Kidney capillary endothelial cell (primary cell): ENCODE data around the gene KCNQ1OT1.

ENCODE experiments used
- DNase-seq: peaks from one replicate; pipeline ENCODE4 v3.0.0-alpha.2; 2018; ENCODE audit warnings: low spot score

KCNQ1OT1 gene

DNA sequence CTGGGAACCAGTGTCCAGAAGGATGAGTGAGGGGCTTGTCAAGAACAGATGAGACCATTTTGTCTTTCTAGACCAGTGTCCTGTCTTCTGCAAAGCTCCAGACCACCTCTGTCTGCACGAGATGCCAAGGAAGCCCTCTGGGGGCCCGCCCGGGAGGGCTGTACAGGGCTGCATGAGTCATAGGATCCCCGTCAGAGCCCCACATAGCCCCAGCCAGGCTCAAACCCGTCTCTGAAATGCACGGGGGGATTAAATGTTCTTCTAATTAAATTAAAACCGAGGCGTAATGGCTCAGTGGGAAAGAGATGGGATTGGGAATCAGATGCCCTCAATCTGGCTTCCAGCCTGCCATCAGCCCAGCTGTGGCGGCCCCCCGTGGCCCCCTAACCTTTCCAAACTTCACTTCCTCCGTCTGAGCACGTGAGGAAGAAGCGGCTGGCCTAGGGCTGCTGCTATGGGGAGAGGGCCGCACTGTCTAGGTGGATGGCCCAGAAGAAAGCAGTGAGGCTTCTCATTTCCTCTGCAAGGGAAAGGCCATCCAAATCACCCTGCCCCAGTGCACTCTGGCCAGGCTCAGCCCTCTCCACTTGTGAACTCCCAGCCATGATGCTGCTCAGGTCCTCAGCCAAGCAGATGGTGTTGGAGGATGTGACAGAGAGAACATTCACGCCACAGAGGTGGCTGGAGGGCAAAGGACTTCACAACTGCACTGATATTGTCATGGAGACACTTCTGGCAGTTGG, 32.8 kb downstream of the KCNQ1OT1 start:
- DNase-seq, result no peak

DNA sequence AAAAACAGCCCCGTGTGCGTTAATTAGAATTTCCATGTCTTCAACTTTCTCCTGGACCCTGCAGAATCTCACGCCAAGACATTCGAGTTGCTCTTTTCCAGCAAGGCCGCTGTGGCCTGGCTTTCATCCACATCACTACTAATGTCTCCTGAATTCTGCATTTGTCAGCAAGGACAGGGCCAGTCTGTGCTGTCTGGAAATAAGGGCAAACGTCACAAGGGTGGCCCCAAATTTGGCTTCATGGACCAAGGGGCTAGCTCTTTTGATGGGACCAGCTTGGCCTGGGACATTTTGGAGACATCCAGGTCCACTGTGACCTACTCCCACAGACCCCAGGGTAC, 33.4 kb downstream of the KCNQ1OT1 start:
- DNase-seq, result no peak

DNA sequence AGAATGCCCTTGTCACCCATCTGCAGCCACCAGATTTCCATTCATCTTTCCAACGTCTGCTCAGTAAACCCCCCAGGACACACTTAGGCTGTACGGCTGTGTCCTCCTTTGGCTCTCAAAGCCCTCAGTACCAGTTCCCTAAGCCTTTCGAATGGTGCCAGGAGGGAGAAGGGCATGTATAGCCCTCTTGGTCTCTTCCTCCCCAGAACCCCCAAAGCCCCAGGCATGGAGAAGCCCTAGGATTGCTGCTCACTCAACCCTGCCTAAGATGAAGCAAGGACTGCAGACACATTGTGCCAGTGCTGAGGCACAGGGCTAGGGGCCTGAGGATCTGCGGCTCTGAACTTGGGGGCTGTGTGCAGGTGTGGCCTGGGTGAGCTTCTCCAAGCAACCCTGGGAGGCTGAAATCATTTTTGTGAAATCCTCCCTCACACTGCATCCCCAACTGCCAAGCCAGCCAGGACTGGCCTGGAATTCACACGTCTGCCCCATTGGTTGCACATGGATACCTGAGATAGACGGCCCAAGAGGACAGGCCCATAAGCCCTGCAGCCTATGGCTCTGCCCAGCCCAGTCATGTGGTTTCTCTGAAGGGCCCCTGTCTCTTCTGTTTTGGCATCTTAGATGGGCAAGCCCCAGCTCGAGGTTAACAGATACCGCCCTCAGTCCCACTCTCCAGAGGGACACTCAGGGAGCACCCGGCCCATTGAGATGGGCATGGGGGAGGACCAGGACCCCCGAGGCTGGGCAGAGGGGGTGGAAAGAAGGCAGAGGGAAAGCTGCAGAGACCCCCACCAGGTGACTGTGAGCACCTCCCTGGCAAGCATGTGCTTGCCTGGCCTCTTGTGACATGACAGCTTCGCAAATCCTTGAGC, 34.0 kb downstream of the KCNQ1OT1 start:
- DNase-seq, result no peak

DNA sequence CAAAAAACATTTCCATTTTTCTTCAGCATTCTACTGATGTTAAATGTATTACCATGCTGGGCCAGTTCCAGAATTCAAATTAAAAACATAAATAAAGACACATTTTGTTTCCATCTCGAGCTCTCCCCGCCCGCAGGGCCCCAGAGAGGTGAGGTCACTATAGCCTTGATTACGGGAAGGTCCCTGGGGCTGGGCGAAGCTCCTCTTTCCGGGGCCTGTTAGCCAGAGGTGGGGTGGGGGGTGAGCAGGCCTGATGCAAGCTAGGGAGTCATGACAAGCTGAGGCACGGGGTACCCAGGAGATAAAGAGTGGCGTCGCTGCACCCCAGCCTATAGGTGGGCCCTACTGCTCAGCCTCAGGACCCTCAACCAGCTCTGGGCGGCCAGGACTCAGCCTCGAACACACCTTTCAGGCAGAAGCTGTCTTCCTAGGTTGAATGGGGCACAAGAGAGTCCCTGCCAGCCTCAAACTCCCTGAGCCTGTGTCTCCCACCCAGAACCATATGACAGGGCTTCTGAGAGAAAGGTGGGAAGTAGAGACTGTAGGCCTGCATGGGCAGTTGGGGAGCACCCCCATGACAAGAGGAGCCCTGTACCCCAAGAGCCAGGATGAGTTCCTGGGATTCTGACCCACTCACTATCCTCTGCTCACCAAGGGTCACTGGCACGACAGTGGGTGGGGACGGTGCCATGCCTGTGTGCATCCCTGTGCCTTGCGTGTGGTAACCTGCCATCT, 34.8 kb downstream of the KCNQ1OT1 start:
- DNase-seq, result no peak

DNA sequence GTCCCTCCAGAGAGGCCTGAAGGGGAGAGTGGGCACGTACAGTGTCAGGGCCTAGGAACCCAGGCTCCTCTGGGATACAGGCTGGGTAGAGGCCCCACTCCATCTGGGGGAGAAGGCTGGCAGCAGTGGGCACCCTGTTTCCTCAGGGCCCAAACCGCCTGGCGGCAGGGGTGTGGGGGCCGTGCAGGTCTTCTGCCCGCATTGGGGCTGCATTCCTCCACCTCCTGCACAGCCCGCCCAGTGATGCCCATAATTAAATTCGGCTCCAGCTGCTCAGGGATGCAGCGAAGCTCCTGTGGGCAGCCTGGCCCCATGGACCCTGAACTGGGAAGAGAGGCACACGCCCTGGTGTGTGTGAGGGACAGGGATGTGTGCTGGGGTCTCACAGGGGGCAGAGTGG, 35.4 kb downstream of the KCNQ1OT1 start:
- DNase-seq, result no peak

DNA sequence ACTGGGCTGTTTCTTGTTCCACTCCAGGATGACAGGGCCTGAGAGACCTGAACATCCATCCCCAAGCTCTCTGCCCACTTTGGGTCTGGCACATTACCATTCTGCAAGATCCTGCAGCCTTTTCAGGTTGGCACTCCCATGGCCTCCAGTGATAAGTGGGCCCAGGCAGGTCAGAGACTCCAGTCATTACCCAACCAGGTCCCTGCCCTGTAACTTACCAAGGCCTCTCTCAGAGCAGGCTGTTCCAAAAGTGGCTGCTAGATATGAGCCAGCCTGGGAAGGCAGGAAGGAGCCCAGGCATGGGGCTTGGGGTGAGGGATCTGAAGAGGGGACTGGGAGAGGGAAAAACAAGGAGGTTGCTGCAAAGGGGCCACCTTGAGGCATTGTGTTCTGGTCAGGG, 35.9 kb downstream of the KCNQ1OT1 start:
- no peak for DNase-seq

DNA sequence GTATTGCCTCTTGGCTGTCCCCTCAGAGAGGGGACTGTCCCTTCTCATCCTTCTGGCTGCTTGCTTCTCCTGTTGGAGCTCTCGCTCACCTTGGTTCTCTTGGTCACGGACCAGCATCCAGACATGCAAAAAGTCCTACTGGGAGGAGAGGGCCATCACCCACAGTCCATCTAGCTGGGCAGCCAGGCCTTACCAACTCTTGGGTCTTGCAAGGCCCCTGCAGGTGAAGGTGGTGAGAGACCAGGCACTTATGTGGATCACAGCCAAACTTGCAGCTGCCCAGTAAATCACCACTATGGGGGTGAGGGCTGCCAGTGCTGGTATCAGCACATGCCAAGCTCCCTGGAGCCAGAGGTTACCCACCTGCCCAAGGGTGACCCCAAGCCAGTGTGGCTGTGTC, 36.3 kb downstream of the KCNQ1OT1 start:
- no peak for DNase-seq

DNA sequence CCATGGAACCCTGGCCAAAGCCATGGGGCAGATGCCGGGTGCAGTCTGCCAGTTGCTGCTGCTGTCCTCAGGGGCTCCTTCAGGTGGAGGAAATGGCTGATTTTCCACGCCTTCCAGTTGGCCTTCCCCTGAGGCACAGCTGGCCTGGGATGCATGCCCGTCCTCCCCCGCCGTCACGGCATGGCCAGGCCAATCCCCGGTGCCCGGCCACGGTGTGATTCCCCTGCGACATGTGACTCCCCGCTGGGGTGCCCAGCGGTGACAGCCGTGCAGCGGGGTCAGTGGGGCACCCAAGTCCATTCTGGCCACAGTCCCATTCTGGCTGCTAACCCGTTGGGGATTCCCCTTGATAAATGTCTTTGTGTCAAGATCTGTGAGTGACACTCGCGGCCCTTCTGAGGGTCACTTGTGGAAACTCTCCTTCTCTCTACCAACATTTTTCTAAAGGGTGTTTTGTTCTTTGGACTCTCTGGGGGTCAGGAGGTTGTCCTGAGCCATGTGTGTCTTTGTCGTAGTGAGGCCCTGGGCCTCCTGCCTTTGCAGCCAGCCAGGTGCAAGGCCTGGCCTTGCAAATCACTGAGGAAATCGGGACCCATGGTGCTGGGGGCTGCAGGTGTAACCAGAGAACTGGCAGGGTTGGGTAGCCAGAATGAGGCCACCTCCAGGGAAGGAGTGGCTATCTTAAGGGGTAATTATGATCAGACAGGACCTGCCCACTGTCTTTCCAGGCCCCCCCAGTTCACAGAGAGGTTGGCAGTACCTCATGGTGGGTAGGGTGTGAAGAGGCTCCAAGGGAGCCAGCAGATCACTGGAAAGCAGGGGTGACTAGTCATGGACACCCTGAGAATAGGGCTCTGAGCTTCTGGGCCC, 37.1 kb downstream of the KCNQ1OT1 start:
- no peak for DNase-seq

DNA sequence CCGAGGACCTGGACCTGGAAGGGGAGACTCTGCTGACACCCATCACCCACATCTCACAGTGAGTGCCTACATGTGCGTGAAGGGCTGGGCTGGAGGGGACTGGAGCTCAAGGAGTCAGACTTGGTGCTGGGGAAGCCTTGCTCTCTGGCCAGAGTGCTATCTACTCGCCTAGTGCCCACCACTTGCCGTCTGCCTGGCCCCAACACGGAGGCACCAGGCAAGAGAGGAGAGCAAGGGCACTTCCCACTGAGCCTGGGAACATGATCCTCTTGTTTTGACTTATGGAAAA, 37.8 kb downstream of the KCNQ1OT1 start:
- DNase-seq, result no peak

DNA sequence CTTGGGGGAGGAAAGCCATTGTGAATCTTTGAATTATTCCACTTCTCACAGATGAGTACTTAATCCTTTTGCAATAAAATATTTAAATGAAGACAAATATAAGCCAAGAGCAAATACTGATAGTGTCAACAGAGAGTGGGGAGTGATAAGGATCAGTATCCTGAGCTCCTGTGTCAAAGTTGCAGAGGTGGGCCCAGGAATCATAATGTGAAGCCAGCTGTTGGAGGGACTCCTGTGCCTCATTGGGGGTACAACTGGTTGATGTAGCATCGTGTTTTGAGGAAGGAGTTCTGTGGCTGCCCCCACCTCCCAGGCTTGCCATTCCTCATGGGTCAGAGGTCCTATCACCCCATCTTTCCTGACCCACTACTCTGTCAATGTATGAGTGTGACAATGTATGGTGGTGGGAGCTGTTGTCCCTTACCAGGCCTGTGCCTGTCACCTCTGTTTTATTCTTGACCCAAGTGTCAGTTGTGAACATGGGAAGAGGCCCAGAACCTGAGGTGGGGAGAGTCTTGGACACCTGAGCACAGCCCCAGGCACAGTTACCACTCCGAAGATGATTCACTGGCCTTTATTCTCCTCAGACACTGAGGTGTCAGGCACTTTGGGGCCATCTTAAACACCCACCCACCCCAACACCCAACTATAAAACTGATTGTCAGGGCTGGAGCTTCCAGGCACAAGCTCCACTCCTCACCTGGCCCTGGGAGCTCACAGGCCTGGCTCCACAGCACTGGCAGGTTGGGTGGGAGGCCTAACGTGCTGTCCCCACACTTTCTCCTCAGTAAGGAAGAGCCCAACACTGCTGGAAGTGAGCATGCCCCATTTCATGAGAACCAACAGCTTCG, 38.4 kb downstream of the KCNQ1OT1 start:
- DNase-seq, result no peak

DNA sequence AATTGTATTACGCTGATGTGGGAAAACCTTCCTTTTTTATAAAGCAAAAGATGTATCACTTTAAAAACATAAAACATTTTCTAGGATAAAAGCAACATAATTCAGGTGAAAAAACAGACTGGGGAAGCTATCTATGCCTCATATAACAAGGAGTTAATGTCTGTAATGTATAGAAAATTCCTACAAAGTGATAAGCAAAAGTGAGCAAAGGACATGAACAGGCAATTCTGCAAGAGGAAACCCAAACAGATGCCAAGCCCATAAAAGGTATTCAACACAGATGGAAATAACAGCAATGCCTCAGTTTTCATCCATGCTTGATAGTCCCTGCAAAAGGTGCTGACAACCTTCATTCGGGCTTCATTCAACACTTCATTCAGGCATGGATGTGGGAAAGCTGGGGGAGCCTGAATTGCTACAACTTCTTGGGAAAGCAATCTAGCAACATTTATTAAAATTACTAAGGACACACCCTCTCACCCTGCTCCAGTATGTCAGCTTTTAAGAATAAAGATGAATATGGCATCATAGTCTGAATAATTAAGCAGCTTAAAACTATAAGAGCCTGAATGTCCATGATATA, 39.3 kb downstream of the KCNQ1OT1 start:
- DNase-seq, result no peak

DNA sequence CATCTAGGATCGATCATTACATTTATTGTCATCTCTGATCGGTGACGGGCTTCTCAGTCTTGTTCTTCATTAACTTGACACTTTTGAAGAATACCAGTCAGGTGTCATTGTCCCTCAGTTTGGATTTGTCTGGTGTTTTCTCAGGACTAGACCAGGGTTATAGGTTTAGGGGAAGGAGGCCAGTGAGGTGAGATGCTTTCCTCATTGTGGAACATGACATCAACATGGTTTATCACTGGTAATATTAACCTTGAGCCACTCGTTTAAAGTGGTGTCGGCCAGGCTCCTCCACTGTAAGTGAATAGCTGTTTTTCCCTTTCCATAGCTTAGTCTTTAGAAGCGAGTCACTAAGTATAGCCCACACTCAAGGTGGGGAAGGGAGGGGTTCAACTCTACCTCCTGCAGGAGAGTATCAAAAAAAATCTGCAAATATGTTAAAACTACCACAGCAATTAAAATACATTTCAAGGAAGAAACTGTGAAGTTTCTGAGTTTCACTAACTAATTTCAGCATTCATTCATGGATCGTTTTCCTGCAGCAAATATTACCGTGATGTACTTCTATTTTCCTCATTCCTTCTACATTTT, 42.0 kb downstream of the KCNQ1OT1 start:
- no peak for DNase-seq

DNA sequence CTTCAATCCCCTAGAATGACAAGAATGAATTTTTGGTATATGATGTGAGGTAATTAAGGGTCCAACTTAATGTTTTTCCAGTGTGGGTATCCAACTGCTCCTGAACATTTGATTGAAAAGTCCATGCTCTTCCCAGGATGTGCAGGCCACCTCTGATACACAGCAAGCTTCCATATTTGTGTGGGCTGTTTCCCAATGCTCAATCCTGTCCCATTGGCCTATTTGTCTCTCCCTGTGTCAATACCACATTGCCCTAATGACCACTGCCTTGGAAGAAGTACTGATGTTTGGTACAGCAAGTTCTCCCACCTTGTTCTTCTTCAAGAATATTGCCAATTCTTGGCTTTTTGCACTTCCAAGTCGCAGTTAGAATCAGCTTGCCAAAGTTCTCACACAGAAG, 42.9 kb downstream of the KCNQ1OT1 start:
- no peak for DNase-seq

DNA sequence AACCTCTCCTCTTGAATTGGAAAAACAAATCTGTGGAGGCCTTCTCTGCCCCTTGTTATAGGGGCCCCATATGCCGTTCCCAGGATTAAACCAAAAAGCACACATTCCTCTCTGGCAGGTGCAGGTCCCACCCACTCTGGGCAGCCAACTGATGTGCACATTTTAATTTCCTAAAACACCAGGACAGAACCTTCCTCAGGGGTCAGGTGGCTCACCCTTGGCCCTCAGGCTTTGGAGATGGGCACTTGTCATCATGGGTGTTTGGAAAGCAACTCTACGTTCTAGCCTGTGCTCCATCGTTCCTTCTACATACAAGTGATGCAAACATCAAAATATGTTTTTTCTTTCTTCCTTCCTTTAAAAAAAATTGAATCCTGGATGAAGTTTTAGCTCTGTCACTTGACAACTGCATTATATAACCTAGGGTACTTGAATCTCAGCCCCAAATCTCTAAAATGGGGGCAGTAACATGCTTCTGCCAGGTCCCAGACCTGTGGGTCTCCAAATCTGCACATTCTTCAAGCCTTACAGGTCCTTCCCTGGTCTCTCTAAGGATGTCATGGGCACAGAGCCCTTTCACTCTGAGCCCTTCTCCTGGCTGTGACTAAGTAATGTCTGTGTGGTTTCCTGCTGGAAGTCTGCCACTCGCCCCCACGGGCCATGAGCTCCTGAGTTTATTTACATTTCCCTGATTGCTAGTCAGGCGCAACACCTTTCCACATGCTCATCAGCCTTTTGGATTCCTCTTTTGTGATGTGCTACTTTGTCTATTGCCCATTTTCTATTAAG, 43.8 kb downstream of the KCNQ1OT1 start:
- DNase-seq, result peak; percentile 39

DNA sequence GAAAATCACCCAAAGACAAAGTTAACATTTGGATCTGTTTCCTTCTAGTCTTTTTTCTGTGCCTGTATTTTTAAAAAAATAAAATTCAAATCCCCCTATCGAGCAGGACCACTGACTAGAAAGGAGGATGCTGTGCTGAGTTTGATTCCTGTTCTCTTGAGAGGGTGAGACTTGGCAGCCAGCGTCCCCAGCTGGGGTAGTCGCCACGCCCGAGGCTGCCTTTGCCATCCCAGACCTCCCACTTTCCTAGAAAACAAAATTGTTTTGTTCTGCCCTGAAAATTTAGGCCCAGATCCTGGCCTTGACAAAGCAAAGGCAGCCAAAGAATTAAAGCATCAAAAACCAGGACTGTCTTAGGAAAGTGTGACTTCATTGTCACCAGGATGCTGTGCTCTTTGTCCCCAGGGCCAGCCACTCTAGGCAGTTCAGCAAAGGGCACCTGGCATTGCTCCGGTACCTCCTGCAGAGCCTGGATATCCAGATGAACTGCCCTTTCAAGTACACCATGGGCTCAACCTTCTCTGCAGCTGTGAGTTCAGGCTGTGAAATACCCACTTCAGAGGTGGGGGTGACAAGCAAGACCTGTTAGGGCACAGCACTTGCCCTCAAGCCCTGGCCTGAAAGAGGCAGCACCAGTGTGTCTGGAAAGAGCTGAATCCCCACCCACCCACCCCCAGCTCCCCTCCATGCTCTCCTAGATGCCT, 44.6 kb downstream of the KCNQ1OT1 start:
- no peak for DNase-seq

DNA sequence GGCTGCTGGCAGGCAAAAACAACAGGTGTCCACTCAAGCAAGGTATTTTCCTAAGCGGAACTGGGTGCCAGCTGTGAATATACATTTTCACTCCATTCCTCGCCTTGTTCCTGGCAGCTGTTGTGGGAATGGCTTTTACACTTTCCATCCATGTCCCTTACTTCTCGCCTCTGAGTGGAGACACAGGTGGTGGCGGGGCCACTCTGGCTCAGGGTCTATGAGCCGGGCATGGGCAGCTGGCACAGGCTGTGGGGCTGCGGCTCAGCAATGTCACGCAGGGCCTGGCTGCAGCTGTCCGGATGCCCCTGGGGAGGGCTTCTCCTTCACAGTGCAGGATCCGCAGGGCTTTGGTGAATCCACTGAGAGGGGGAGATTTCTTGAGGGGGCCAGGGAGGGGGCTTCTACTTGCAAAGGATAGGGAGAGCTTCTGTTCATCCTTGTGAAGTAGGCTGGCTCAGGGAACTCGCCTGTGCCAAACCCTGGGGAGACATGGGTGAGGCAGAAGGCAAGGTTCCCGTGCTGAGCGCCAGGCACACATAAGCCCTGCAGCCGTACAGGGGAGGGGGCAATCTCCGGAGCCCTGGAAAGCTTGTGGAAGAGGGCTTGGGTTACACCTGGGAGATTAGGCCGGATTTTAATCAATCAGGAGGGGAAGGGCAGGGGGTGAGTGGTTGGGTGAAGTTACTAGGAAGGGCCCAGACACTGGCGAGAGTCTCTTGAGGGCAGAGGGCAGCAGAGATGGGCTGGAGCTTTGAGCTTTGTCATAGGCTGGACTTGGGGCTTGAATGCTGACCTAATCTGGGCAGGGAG, 45.7 kb downstream of the KCNQ1OT1 start:
- DNase-seq, result no peak

DNA sequence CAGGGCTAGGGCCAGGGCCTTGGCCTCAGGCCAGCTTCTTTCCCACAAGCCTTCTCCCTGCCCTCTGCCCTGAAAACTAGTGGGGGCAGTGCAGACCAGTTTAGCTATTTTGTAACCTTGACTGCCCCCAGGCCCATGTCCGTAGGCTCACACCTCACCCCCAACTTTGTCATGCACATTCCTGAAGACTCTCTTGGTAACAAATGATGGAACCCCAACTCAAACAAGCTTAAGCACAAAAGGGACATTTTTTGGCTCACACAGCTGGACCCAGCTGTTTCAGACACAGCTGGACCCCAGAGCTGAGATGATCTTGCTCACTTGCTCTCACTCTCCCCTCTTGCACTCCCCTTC, 46.6 kb downstream of the KCNQ1OT1 start:
- DNase-seq, result no peak
